HG03439 (cell line): Measurements from ENCODE around the gene CDCA3.
A peak's percentile ranks its signal among the peaks of the same experiment; 100 is the strongest.
"Not testable (repeated sequence)": the region's sequence is repeated elsewhere in the genome, so short reads cannot be mapped to it uniquely, and the experiment has no call there.

Experiments used
- ATAC-seq: cut with Tn5 transposase; IDR thresholded peaks from one replicate; pipeline ENCODE4 v1.9.1; 2021; ENCODE audit warnings: mild to moderate bottlenecking, moderate library complexity; ENCODE audit not compliant: unreplicated experiment

The CDCA3 gene

GRCh38 chr12:6851153-6851920 lies at the start of gene CDCA3:
Gene CDCA3, minus strand, starts transcription at chr12:6851286. Its CDS starts 334 bp downstream, at chr12:6850952.
- peak; percentile 59 for ATAC-seq

- no peak for ATAC-seq
Observed at GRCh38 chr12:6899837-6900519, 48.9 kb upstream of the CDCA3 start.

DNA sequence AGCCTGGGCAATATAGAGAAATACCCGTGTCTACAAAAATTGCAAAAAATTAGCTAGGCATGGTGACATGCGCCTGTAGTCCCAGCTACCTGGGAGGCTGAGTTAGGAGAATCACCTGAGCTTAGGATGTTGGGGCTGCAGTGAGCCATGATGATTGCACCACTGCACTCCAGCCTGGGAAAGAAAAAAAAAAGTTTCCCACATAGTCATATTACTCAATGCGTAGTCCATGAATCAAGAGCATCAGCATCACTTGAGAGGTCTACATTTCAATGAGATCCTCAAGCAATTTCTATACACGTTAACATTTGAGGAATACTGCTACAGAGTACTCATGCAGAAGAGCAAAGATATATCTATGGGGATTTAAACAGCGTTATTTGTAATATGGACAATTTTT lies 48.3 kb upstream of the CDCA3 start:
- no peak for ATAC-seq

GRCh38 chr12:6896846-6897435 lies 45.9 kb upstream of the CDCA3 start:
- ATAC-seq = no peak

GRCh38 chr12:6894321-6894720 lies 43.2 kb upstream of the CDCA3 start:
- no peak for ATAC-seq

GRCh38 chr12:6892683-6893082 lies 41.6 kb upstream of the CDCA3 start:
- not testable (repeated sequence) for ATAC-seq

GRCh38 chr12:6891646-6892001 lies 40.5 kb upstream of the CDCA3 start:
- ATAC-seq = peak; percentile 6

DNA sequence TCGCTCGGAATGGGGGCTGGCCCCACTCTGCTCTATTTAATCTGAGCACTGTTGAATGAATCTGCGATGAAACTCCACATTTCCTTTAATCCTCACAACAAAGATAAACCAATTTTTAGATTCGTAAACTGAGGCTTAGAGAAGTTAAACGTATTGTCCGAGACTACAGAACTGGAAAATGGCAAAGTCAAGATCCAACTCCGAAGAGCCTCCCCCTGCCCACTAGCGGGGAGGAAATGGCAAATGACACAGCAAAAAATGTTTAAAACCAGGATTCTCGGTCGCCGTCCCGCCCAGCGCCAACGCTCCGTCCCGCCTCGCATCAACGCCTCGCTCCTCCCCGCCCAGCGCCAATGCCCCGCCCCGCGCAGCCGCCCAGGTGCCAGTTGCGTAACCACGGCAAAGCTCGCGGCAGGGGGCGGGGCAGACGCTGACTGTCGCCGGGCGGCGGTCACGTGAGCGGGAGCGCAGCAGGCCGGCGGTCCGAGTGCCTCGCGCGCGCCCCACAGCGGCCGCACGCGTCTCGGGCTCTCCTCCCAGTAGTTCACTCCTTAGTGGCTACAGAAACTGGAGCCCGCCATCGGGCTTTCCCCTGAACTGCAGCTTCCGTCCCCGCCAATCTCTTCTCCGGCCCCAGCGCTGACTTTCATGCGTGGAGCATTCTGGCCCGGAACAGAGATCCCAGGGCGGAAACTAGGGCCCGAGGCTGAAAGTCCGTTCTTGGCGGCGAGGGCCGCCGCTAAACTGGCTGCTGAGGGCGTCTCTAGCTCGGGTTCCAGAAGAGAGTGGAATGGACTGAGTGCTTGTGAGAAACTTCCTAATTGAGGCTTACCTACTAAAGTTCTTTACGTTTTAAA lies 39.9 kb upstream of the CDCA3 start:
- ATAC-seq = peak; percentile 95

- not testable (repeated sequence) for ATAC-seq
Observed at GRCh38 chr12:6889775-6890573, 38.9 kb upstream of the CDCA3 start.

DNA sequence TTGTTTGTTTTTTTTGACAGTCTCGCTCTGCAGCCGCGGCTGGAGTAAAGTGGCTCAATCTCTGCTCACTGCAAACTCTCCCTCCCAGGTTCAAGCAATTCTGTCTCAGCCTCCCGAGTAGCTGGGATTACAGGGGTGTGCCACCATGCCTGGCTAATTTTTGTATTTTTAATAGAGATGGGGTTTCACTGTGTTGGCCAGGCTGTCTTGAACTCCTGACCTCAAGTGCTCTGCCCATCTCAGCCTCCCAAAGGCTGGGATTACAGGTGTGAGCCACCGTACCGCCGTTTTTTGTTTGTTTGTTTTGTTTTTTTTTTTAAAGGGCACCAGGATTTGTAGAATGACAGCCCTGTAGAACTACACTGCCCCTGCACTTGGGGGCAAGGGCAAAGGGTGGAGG lies 37.7 kb upstream of the CDCA3 start:
- not testable (repeated sequence) for ATAC-seq

GRCh38 chr12:6888360-6888759 lies 37.3 kb upstream of the CDCA3 start:
- ATAC-seq = no peak

DNA sequence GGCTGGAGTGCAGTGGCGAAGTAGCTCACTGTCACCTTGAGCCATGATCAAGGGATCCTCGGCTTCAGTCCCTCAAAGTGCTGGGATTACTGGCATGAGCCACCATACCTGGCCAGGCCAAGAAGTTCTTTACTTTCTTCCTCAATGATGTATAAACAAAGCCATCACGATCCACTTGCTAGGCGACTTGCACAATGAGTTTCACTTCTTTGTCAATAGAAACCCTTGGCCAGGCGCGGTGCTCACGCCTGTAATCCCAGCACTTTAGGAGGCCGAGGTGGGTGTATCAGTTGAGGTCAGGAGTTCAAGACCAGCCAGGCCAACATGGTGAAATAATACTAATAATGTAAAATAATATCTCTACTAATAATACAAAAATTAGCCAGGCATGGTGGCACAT lies 36.4 kb upstream of the CDCA3 start:
- ATAC-seq = no peak

DNA sequence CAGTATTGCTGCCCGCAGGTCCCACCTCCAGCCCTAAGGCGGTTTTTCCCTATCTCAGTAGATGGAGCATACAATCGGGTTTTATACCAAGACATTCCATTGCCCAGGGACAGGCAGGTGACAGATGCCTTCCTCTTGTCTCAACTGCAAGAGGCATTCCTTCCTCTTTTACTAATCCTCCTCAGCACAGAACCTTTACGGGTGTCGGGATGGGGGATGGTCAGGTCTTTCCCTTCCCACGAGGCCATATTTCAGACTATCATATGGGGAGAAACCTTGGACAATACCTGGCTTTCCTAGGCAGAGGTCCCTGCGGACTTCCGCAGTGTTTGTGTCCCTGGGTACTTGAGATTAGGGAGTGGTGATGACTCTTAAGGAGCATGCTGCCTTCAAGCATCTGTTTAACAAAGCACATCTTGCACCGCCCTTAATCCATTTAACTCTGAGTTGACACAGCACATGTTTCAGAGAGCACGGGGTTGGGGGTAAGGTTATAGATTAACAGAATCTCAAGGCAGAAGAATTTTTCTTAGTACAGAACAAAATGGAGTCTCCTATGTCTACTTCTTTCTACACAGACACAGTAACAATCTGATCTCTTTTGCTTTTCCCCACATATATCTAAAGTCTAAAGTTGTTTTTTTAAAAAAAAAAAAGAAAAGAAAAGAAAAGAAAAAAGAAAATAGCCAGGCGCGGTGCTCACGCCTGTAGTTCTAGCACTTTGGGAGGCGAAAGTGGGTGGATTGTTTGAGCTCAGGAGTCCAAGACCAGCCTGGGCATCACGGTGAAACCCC lies 35.3 kb upstream of the CDCA3 start:
- ATAC-seq = not testable (repeated sequence)

GRCh38 chr12:6884539-6884938 lies 33.5 kb upstream of the CDCA3 start:
- ATAC-seq = no peak

- ATAC-seq = no peak
Observed at GRCh38 chr12:6883683-6884082, 32.6 kb upstream of the CDCA3 start.

DNA sequence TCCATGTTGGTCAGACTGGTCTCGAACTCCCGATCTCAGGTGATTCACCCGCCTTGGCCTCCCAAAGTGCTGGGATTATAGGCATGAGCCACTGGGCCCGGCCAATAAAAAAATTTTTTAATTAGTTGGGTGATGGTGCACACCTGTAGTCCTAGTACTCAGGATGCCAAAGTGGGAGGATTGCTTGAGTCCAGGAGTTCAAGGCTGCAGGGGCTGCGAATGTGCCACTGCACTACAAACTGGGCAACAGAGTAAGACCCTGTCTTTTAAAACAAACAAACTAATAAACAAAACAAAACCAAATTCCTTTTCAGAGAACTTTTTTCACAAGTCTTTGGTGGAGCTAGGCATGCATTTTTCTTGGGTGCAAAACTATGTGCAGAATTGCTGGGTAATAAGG lies 32.2 kb upstream of the CDCA3 start:
- ATAC-seq = no peak

DNA sequence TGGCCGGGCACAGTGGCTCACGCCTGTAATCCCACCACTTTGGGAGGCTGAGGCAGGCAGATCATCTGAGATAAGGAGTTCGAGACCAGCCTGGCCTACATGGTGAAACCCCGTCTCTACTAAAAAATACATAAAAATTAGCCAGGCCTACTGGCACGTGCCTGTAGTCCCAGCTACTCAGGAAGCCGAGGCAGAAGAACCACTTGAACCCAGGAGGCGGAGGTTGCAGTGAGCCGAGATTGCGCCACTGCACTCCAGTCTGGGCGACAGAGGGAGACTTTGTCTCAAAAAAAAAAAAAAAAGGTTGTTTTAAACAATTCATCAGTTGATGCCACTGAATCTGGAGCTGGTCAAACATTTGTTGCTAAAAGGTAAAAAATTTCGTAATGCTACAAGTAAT lies 28.7 kb upstream of the CDCA3 start:
- ATAC-seq = not testable (repeated sequence)

DNA sequence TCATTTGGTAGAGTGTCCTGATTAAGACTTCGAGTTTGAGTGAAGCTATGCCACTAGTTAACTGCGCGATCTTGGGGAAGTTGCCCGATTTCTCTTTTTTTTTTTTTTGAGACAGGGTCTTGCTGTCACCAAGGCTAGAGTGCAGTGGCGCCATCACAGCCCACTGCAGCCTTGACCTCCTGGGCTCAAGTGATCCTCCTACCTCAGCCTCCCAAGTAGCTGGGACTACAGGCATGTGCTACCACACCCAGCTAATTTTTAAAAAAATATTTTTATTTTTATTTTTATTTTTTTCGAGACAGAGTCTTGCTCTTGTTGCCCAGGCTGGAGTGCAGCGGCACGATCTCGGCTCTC lies 22.9 kb upstream of the CDCA3 start:
- ATAC-seq = not testable (repeated sequence)
